Measurements from ENCODE around the gene TTC7B. TPM values are rescaled to one million over a fixed set of nuclear protein-coding genes. Genes with fewer than 3 reads are reported as not detected.

The TTC7B gene
- total RNA-seq, 1 experiment from 2014 or later: 9.6 TPM

DNA sequence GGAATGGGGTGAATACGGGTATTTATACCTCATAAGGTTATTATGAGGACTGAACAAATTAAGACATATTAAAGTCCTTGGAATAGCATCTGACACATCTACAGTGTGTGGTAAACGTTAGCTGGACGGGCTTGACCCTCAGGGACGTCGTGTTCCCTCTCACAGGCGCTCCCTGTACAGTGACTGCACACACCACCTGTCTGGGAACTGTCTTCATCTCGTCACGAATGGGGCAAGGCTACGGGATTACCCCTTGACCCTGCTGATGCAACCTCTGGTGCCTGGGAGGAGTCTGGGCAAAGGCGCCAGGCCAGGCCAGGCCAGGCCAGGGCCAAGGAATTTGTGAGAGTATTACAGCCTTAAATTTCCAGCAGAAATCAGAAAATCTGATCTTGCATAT, 228.3 kb downstream of the TTC7B start:
- H3K9me3 Mint-ChIP-seq (ENCODE audit: low read depth, unreplicated experiment): no peaks in the 10 kb centered on the region
- H3K4me3 Mint-ChIP-seq (ENCODE audit: low read depth, unreplicated experiment): no peak overlapping the region
- no peak overlapping the region for H3K27ac Mint-ChIP-seq (ENCODE audit: unreplicated experiment)
- no peaks in the 10 kb centered on the region for H3K27me3 Mint-ChIP-seq (ENCODE audit: unreplicated experiment)
- no peaks in the 10 kb centered on the region for H3K4me1 Mint-ChIP-seq (ENCODE audit: low read depth, unreplicated experiment)
- intact Hi-C loops (cut with micrococcal nuclease; ENCODE audit: unreplicated experiment): no loop called here
- BruUV-seq (replicated peaks): no TSS peak
- H3K36me3 Mint-ChIP-seq (ENCODE audit: insufficient read depth, unreplicated experiment): no peaks in the 10 kb centered on the region
- no peak for DNase-seq
- TF ChIP-seq, protein P1, sequence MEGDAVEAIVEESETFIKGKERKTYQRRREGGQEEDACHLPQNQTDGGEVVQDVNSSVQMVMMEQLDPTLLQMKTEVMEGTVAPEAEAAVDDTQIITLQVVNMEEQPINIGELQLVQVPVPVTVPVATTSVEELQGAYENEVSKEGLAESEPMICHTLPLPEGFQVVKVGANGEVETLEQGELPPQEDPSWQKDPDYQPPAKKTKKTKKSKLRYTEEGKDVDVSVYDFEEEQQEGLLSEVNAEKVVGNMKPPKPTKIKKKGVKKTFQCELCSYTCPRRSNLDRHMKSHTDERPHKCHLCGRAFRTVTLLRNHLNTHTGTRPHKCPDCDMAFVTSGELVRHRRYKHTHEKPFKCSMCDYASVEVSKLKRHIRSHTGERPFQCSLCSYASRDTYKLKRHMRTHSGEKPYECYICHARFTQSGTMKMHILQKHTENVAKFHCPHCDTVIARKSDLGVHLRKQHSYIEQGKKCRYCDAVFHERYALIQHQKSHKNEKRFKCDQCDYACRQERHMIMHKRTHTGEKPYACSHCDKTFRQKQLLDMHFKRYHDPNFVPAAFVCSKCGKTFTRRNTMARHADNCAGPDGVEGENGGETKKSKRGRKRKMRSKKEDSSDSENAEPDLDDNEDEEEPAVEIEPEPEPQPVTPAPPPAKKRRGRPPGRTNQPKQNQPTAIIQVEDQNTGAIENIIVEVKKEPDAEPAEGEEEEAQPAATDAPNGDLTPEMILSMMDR (IDR thresholded peaks at IDR 0.05; ENCODE audit: unreplicated experiment): no peak
- CTCF ChIA-PET: no interaction called here

DNA sequence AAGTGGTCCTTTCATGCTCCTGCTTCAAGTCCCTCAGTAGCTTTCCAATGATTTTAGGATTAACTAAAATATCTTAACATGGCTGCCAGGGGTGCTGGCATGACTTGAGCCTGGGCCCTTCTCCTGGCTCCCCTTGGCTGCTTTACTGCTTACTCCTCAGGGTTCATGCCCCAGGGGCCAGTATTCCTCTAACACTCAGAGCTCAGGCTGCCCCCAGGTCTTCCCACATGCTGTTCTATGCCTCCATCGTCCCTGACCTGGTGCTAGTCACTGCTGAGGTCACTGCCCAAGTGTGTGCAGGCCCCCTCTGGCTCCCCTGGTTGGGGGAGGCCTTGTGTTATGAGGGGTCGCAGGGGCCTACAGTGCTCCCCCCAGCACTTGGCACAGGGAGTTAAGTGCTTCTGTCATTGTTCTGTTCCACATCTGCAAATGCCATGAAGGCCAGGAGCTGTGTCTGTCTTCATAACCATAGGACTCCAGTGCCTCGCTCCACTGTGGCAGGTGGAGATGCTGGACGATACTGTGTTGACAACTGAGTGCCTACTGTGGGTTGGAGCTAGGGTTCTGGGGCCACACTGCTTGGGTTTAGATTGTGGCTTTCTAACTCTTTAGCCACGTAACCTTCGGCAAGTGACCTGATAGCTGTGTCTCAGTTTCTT, 228.8 kb downstream of the TTC7B start:
- H3K27me3 Mint-ChIP-seq (ENCODE audit: unreplicated experiment): no peaks in the 10 kb centered on the region
- no peak for DNase-seq
- H3K27ac Mint-ChIP-seq (ENCODE audit: unreplicated experiment): no peak overlapping the region
- no TSS peak for BruUV-seq (replicated peaks)
- no peaks in the 10 kb centered on the region for H3K9me3 Mint-ChIP-seq (ENCODE audit: low read depth, unreplicated experiment)
- no peaks in the 10 kb centered on the region for H3K36me3 Mint-ChIP-seq (ENCODE audit: insufficient read depth, unreplicated experiment)
- intact Hi-C loops (cut with micrococcal nuclease; ENCODE audit: unreplicated experiment): no loop called here
- H3K4me3 Mint-ChIP-seq (ENCODE audit: low read depth, unreplicated experiment): no peak overlapping the region
- CTCF ChIA-PET: no interaction called here
- TF ChIP-seq, protein P1 (IDR thresholded peaks at IDR 0.05; ENCODE audit: unreplicated experiment): no peak
- no peaks in the 10 kb centered on the region for H3K4me1 Mint-ChIP-seq (ENCODE audit: low read depth, unreplicated experiment)

DNA sequence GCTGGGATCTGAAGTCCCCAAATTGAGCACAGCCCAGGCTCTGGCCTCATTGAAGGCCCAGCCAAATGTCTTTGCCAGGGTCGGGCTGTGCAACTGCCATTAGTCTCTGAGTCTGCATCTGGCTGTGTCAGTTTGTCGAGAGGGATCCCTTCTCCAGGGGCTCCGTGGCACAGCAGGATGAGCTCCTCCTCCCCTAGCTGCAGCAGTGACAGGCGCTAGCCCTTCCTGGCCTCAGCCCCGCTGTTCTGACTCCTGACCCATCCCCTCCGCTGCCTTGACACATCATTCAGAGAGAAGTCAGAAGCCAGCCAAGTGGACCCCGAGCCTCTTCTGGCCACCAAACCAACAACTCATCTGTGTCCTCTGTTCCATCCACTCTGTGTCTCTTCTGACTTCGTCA, 231.1 kb downstream of the TTC7B start:
- no TSS peak for BruUV-seq (replicated peaks)
- Mint-ChIP-seq H3K27ac (ENCODE audit: unreplicated experiment) (no peak overlapping the region), H3K36me3 (ENCODE audit: insufficient read depth, unreplicated experiment) (no peaks in the 10 kb centered on the region), H3K9me3 (ENCODE audit: low read depth, unreplicated experiment) (no peaks in the 10 kb centered on the region), H3K4me3 (ENCODE audit: low read depth, unreplicated experiment) (no peak overlapping the region), H3K4me1 (ENCODE audit: low read depth, unreplicated experiment) (no peaks in the 10 kb centered on the region), H3K27me3 (ENCODE audit: unreplicated experiment) (no peaks in the 10 kb centered on the region)
- TF ChIP-seq, protein P1 (IDR thresholded peaks at IDR 0.05; ENCODE audit: unreplicated experiment): no peak
- CTCF ChIA-PET: no interaction called here
- DNase-seq: no peak
- intact Hi-C loops (cut with micrococcal nuclease; ENCODE audit: unreplicated experiment): no loop called here

DNA sequence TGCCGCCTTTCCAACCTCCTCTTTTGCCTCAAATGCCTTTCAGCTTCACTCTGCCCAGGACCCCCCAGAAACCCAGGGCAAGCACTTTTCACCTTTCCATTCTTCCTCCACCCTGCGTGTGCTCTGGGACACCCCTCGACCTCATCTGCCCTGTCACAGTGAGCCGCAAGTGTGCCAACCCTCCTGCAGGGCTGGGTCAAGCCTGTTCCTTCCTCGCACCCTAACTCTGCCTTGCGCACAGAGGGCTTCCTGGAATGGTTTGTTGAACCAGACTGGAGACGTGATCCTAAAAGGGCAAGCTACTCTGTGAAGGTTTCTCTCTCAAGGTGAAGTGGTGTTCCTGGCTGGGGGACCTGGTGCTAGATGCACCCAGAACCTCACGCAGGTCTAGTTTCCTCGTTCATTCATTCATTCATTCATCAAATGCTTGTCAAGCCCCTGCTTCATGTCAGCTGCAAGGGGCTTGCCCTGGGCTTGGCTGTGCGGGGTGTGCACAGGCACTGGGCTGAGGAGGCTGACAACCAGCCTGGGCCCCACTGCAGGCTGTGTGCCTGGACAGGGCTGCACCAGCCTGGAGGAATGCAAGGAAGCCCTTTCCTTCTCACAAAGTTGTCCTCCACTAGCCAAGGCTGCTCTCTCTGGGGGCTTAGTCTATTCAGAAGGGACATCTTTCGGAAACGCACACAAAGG, 232.2 kb downstream of the TTC7B start:
- Mint-ChIP-seq H3K9me3 (ENCODE audit: low read depth, unreplicated experiment) (no peaks in the 10 kb centered on the region), H3K27me3 (ENCODE audit: unreplicated experiment) (no peaks in the 10 kb centered on the region), H3K4me1 (ENCODE audit: low read depth, unreplicated experiment) (no peaks in the 10 kb centered on the region), H3K4me3 (ENCODE audit: low read depth, unreplicated experiment) (no peak overlapping the region), H3K27ac (ENCODE audit: unreplicated experiment) (no peak overlapping the region), H3K36me3 (ENCODE audit: insufficient read depth, unreplicated experiment) (no peaks in the 10 kb centered on the region)
- intact Hi-C loops (cut with micrococcal nuclease; ENCODE audit: unreplicated experiment): no loop called here
- DNase-seq: no peak
- CTCF ChIA-PET: no interaction called here
- no TSS peak for BruUV-seq (replicated peaks)
- TF ChIP-seq, protein P1 (IDR thresholded peaks at IDR 0.05; ENCODE audit: unreplicated experiment): no peak

Data from Calu3 (cell line).